ENCODE data around the gene CASZ1.

- no peak for TF ChIP-seq CTCF (IDR thresholded peaks at IDR 0.05)
- no peak for TF ChIP-seq ZFX (IDR thresholded peaks at IDR 0.05; ENCODE audit: borderline replicate concordance)
Measured at GRCh38 chr1:10724052-10724494, 72.4 kb downstream of the CASZ1 start.
